ENCODE data around the gene DPYD. TPM values are rescaled to one million over a fixed set of nuclear protein-coding genes. Genes with fewer than 3 reads are reported as not detected.

The DPYD gene
- total RNA-seq, 1 donor, result 81.4 TPM

DNA sequence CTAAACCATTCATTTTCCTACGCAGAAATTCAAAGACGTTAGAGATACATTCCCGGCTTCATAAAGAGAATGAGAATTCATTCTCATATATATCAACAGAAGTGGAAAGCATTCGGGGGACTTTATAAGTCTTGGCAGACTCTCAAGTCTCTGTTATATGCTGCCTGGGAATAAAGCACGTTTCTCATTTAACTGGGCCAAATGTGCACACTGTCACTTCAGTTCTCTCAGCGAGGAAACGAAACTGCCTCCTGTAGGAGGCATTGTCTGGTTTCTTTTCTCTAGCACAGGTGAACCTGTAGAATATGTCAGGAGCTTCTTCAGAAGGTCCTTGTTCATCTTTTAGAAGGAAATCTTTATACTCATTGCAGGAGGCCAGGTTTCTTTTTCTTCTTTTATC lies 831.7 kb downstream of the DPYD start:
- Histone ChIP-seq H2AFZ (ENCODE audit: low read length) (no peak overlapping the region), H3K36me3 (ENCODE audit: insufficient read depth, low read length) (no peaks in the 10 kb centered on the region), H3K79me2 (ENCODE audit: insufficient read depth, low read length) (no peaks in the 10 kb centered on the region), H3K27me3 (ENCODE audit: insufficient read depth, low read length) (no peaks in the 10 kb centered on the region), H3K9me3 (ENCODE audit: low read depth, low read length) (no peaks in the 10 kb centered on the region), H4K20me1 (ENCODE audit: insufficient read depth, low read length) (no peaks in the 10 kb centered on the region), H3K4me3 (ENCODE audit: insufficient read depth, low read length) (no peak overlapping the region), H3K4me1 (ENCODE audit: insufficient read depth, low read length) (peaks cover 10% of the 10 kb centered on the region), H3K27ac (ENCODE audit: low read depth, low read length) (no peak overlapping the region), H3K4me2 (ENCODE audit: insufficient read depth, low read length) (no peak overlapping the region)
- TF ChIP-seq, protein P1, sequence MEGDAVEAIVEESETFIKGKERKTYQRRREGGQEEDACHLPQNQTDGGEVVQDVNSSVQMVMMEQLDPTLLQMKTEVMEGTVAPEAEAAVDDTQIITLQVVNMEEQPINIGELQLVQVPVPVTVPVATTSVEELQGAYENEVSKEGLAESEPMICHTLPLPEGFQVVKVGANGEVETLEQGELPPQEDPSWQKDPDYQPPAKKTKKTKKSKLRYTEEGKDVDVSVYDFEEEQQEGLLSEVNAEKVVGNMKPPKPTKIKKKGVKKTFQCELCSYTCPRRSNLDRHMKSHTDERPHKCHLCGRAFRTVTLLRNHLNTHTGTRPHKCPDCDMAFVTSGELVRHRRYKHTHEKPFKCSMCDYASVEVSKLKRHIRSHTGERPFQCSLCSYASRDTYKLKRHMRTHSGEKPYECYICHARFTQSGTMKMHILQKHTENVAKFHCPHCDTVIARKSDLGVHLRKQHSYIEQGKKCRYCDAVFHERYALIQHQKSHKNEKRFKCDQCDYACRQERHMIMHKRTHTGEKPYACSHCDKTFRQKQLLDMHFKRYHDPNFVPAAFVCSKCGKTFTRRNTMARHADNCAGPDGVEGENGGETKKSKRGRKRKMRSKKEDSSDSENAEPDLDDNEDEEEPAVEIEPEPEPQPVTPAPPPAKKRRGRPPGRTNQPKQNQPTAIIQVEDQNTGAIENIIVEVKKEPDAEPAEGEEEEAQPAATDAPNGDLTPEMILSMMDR (IDR thresholded peaks at IDR 0.05; ENCODE audit: extremely low read depth, low read depth, low read length), result no peak
- DNase-seq (ENCODE audit: insufficient read length, low spot score, missing footprints), result no peak

DNA sequence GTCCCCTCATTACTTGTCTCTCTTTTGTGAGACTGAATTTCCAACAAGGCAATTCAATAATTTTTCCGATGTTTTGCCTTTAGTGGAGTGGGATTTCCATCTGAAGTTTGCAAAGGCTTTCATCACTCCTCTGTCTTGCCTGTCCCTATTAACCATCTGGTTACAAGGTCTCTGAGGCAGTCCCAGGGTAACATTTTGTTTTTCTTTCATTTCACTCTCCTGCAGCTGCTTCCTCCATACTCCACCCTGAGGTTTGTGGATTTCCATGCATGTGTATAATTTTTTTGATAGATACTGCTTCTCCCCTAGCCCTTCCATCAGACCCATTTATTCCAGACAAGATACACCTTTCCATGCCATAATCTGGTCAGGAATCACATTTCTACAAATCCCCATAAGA lies 832.4 kb downstream of the DPYD start:
- no peaks in the 10 kb centered on the region for H3K27me3 ChIP-seq (ENCODE audit: insufficient read depth, low read length)
- H3K79me2 ChIP-seq (ENCODE audit: insufficient read depth, low read length), result no peaks in the 10 kb centered on the region
- peaks cover 2% of the 10 kb centered on the region for H3K4me1 ChIP-seq (ENCODE audit: insufficient read depth, low read length)
- no peak for DNase-seq (ENCODE audit: insufficient read length, low spot score, missing footprints)
- H2AFZ ChIP-seq (ENCODE audit: low read length), result no peak overlapping the region
- H3K36me3 ChIP-seq (ENCODE audit: insufficient read depth, low read length), result no peaks in the 10 kb centered on the region
- TF ChIP-seq, protein P1 (IDR thresholded peaks at IDR 0.05; ENCODE audit: extremely low read depth, low read depth, low read length), result no peak
- no peak overlapping the region for H3K4me3 ChIP-seq (ENCODE audit: insufficient read depth, low read length)
- no peak overlapping the region for H3K27ac ChIP-seq (ENCODE audit: low read depth, low read length)
- H3K9me3 ChIP-seq (ENCODE audit: low read depth, low read length), result no peaks in the 10 kb centered on the region
- no peaks in the 10 kb centered on the region for H4K20me1 ChIP-seq (ENCODE audit: insufficient read depth, low read length)
- no peak overlapping the region for H3K4me2 ChIP-seq (ENCODE audit: insufficient read depth, low read length)

DNA sequence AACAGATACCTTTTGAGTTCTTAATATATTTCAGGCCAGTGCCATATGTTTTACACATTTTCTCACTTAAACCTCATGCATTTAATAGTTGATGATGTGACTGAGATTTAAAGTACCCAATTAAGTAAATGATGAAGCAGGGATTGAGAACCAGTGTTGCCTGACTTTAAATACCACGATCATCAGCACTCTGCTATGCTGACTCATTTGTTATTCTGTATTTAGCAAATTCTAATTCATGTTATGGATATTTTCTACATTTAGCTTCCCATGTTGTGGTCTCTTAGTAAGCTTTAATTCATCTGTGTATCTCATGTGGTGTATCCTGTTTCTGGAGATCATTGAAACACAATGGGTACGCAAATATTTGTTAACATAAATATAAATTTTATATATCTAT lies 836.3 kb downstream of the DPYD start:
- Histone ChIP-seq H3K79me2 (ENCODE audit: insufficient read depth, low read length) (no peaks in the 10 kb centered on the region), H3K9me3 (ENCODE audit: low read depth, low read length) (no peaks in the 10 kb centered on the region), H3K4me3 (ENCODE audit: insufficient read depth, low read length) (no peak overlapping the region), H2AFZ (ENCODE audit: low read length) (no peak overlapping the region), H3K36me3 (ENCODE audit: insufficient read depth, low read length) (no peaks in the 10 kb centered on the region), H3K4me1 (ENCODE audit: insufficient read depth, low read length) (no peaks in the 10 kb centered on the region), H3K27me3 (ENCODE audit: insufficient read depth, low read length) (no peaks in the 10 kb centered on the region), H4K20me1 (ENCODE audit: insufficient read depth, low read length) (no peaks in the 10 kb centered on the region), H3K4me2 (ENCODE audit: insufficient read depth, low read length) (no peak overlapping the region), H3K27ac (ENCODE audit: low read depth, low read length) (no peak overlapping the region)
- no peak for DNase-seq (ENCODE audit: insufficient read length, low spot score, missing footprints)
- TF ChIP-seq, protein P1 (IDR thresholded peaks at IDR 0.05; ENCODE audit: extremely low read depth, low read depth, low read length), result no peak

DNA sequence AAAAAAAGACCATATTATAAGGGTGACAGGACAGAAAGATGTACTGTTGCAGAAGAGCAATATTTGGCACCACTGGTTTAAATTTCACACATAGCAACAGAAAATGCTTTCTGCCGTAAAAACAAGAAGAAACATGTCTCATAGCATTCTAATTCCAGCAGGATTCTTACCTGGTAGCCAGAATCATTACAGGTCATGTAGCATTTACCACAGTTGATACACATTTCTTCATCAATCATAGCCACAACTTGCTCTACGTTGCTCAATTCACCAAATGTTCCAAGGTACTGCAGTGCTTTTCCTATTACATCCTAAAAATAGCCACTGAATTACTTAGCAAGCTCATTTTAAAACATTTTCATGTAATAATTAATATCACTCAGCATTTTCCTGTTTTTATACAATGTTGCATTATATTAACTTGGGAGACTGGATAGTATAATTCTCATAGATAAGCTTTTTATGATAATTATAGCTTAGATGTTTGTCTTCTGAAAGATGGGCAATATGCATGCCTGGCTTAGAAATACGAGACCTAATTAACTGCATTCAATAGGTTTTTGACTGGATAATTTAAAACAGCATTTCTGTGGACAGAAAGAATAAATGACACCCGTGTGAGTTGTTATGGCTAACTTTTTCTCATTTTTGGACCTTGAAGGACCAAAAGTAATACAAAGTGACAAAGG lies 838.5 kb downstream of the DPYD start:
- TF ChIP-seq, protein P1 (IDR thresholded peaks at IDR 0.05; ENCODE audit: extremely low read depth, low read depth, low read length), result no peak
- no peak for DNase-seq (ENCODE audit: insufficient read length, low spot score, missing footprints)

More for the DNA sequence above, 838.5 kb downstream of the DPYD start:
- Histone ChIP-seq H3K4me1 (ENCODE audit: insufficient read depth, low read length) (no peaks in the 10 kb centered on the region), H3K79me2 (ENCODE audit: insufficient read depth, low read length) (no peaks in the 10 kb centered on the region), H3K4me3 (ENCODE audit: insufficient read depth, low read length) (no peak overlapping the region), H3K27ac (ENCODE audit: low read depth, low read length) (no peak overlapping the region), H3K4me2 (ENCODE audit: insufficient read depth, low read length) (no peak overlapping the region), H3K27me3 (ENCODE audit: insufficient read depth, low read length) (no peaks in the 10 kb centered on the region), H3K36me3 (ENCODE audit: insufficient read depth, low read length) (no peaks in the 10 kb centered on the region), H4K20me1 (ENCODE audit: insufficient read depth, low read length) (no peaks in the 10 kb centered on the region), H2AFZ (ENCODE audit: low read length) (no peak overlapping the region), H3K9me3 (ENCODE audit: low read depth, low read length) (no peaks in the 10 kb centered on the region)
